RCC 7860 (cell line): ENCODE results near the gene SAXO1.
"Not testable (repeated sequence)": the region's sequence is repeated elsewhere in the genome, so short reads cannot be mapped to it uniquely, and the experiment has no call there.

Experiments used
- DNase-seq: peaks from one replicate; pipeline ENCODE4 v3.0.0-alpha.2; 2015; ENCODE audit warnings: low spot score
- FAIRE-seq: peaks from 2 replicates; lab custom pipeline; 2012; peaks lifted over from hg19 to GRCh38; lab: Jason Lieb, UNC

The SAXO1 gene, protein sequence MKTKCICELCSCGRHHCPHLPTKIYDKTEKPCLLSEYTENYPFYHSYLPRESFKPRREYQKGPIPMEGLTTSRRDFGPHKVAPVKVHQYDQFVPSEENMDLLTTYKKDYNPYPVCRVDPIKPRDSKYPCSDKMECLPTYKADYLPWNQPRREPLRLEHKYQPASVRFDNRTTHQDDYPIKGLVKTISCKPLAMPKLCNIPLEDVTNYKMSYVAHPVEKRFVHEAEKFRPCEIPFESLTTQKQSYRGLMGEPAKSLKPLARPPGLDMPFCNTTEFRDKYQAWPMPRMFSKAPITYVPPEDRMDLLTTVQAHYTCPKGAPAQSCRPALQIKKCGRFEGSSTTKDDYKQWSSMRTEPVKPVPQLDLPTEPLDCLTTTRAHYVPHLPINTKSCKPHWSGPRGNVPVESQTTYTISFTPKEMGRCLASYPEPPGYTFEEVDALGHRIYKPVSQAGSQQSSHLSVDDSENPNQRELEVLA

DNA sequence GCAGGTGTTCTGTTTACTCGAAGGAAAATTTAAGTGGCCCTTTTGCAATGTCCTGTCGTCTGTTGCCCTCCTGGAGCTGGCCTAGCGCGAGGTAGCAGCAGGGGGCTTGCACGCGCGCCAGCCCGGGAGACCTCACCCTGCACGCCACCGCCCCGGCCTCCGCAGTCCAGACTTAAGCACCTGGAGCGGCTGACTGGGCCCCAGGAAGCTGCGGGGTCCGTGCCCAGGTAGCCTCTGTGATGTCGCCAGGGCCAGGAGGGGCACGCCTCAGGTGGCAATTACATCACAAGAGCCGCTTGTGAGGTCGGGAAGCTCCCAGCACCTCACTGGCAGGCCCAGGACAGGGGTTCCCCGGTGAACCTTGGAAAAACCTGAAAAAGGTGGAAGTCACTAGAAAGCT lies at the start of gene SAXO1:
Gene SAXO1, minus strand, starts transcription at position 195 of the 400 bp plus-strand sequence. CDS start 301 bp downstream, outside the sequence.
- DNase-seq (no peak), FAIRE-seq (no peak)

DNA sequence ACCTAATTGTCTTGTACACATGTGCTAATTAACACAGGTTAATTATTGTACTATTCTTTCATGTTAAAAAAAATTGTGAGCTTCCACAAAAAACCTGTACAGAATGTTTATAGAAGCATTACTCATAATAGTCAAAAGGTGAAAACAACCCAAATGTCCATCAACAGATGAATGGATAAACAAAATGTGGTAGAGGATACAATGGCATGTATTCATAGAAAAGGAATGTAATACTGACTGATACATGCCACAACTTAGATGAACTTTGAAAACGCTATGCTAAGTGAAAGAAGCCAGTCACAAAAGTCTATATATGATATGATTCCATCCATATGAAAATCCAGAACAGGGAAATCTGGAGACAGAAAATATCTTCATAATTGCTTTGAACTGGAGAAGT lies 41.8 kb upstream of the SAXO1 start:
- FAIRE-seq (no peak), DNase-seq (no peak)

DNA sequence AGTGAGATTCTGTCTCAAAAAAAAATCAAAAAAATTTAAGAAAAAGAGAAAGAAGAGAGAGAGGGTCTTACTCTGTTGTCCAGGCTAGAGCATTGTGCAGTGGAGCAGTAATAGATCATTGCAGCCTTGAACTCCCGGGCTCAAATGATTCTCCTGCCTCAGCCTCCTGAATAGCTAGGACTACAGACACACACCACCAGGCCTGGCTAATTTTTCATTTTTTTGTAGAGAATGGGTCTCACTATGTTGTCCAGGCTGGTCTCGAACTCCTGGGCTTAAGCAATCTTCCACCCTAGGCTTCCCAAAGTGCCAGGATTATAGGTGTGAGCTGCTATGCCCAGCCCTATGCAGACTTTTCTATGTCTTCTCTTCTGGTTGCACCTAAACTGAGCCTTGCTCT lies 41.2 kb upstream of the SAXO1 start:
- DNase-seq, result no peak
- no peak for FAIRE-seq

DNA sequence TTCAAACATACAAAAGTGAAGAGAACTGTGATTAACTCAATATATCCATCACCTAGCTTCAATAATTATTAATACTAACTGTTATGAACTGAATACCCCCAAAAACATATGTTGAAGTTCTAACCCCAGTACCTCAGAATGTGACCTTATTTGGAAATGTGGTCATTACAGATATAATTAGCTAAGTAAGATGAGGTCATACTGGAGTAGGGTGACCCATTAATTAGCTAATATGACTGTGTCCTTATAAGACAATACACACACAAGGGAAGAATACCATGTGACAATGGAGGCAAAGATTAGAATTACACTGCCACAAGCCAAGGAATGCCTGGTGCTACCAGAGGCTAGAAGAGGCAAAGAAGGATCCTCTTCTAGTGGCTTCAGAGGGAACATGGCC lies 24.0 kb upstream of the SAXO1 start:
- FAIRE-seq (no peak), DNase-seq (no peak)

DNA sequence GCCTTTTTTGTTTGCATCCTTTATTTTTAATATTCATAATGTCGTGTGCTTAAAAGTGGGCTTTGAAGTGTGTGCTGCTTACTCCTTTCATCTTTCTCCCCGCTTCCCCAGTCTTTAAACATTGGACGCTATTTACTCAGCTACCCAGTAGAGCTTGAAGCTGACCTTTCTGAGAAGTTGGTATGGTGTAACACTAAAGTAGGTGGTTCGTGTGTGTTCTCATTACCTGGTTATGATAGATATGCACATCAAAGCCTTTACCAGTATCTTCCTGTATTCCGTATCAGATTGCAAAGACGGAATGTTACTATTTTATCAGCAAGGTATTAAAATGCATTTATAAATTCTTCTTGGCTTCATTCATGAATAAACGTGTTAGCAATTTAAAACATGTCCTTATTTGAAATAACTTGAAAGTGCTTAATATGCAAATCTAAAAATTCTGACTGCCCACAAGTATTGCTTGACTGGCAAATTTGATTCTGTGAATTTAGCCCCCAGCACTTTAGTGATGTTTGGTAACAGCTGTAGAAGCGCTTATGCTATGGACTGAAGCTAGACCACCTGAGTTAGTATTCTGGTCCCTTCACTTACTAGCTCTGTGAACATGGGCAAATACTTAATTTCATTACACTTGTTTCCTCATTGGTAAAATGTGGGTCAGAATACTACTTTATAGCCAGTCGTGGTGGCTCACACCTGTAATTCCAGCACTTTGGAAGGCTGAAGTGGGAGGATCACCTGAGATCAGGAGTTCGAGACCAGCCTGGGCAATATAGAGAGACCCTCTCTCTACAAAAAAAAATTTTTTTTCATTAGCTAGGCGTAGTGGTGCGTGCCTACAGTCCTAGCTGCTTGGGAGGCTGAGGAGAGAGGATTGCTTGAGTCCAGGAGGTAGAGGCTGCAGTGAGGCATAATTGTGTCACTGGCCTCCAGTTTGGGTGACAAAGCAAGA lies 17.9 kb upstream of the SAXO1 start:
- DNase-seq (peak; percentile 12), FAIRE-seq (no peak)

DNA sequence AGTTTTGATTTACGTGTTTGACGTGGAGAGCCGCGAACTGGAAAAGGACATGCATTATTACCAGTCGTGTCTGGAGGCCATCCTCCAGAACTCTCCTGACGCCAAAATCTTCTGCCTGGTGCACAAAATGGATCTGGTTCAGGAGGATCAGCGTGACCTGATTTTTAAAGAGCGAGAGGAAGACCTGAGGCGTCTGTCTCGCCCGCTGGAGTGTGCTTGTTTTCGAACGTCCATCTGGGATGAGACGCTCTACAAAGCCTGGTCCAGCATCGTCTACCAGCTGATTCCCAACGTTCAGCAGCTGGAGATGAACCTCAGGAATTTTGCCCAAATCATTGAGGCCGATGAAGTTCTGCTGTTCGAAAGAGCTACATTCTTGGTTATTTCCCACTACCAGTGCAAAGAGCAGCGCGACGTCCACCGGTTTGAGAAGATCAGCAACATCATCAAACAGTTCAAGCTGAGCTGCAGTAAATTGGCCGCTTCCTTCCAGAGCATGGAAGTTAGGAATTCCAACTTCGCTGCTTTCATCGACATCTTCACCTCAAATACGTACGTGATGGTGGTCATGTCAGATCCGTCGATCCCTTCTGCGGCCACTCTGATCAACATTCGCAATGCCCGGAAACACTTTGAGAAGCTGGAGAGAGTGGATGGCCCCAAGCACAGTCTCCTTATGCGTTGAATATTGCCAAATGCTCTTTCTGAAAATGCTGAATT lies 17.1 kb upstream of the SAXO1 start:
- no peak for FAIRE-seq

DNA sequence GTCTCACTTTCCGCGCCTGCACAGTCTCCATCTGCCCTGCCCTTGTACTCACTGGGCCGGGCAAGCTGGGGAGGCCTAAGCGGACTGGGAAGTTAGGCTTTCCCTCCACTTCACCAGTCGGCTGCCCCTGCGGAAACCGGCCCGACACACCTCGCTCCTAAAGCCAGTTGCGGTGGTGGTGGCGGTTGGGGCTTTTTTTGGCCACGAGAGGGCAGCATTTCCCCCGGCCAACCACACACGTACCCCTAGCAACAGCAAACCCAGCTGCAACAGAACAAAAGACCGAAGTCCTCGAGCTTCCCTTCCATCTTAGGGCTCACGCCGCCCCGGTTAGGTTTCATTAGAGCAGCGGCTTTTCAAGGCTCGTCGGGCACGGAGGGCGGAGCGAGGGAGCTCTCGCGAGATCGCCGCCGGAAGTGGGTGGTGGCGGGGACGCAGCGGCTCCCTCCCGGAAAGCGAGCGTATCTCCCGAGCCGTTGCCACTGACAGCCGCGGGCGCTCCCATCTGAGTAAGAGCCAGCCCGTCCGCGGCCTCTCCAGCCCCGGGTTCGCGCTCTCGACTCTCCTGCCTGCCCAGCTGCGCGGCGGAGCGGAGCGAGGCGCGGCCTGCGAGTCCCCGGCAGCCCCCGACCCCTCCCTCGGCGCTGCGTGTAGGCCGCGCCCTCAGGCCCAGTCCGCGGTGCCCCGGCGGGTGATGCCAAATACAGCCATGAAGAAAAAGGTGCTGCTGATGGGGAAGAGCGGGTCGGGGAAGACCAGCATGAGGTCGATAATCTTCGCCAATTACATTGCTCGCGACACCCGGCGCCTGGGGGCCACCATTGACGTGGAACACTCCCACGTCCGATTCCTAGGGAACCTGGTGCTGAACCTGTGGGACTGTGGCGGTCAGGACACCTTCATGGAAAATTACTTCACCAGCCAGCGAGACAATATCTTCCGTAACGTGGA lies 16.2 kb upstream of the SAXO1 start, which contains the start of gene RRAGA:
Gene RRAGA, plus strand, starts transcription at position 462 of the 951 bp plus-strand sequence. Its CDS starts 233 bp downstream, at position 695.
- FAIRE-seq, result peak; percentile 73
- DNase-seq, result peak; percentile 95

More for the DNA sequence above, 17.1 kb upstream of the SAXO1 start:
- peak; percentile 6 for DNase-seq

DNA sequence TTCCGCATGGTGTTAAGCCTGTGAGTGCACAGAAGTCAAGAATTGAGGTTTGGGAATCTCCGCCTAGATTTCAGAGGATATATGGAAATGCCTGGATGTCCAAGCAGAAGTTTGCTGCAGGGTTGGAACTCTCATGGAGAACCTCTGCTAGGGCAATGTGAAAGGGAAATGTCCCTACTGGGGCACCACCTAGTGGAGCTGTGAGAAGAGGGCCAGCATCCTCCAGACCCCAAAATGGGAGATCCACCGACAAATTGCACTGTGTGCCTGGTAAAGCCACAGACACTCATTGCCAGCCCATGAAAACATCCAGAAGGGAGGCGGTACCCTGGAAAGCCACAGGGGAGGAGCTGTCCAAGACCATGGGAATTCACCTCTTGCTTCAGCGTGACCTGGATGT lies 3.6 kb upstream of the SAXO1 start:
- FAIRE-seq (no peak), DNase-seq (no peak)

DNA sequence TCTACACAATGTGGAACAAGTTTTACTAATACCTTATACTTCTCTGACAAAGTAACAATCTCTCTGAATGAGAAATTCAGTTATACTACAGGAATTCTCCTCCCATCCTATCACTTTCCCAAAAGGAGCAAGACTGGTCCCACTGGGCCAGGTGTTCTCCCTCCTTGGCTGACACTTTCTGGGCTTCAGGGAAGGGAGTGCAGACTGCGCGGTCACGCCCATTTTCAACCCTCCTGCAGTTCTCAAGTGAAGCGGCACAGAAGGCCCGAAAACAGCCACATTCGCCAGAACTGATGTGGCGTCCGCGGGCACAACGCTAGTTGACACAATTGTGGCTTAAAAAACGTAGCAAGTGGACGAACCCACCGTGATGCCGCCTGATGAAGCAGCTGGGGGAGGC lies 603 bp downstream of the SAXO1 start:
- no peak for FAIRE-seq
- DNase-seq, result no peak

DNA sequence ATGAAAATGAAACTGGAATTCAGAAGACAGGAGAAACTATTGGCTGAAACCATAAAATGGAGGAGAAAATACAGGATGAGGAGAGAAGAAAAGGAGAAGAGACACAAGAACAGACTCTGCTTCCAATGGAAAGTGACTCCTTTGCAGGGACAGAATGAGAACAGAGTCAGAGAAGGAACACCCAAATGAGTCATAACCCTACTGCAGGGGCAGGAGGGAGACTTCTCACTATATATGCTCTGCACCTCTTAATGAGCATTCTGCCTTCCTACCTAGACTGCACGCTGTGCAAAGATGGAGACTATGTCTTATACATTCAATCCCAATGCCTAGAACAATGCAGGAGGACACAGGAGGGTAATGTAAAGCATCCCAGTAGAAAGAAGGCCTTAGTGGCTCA lies 2.1 kb downstream of the SAXO1 start:
- FAIRE-seq (no peak), DNase-seq (no peak)

DNA sequence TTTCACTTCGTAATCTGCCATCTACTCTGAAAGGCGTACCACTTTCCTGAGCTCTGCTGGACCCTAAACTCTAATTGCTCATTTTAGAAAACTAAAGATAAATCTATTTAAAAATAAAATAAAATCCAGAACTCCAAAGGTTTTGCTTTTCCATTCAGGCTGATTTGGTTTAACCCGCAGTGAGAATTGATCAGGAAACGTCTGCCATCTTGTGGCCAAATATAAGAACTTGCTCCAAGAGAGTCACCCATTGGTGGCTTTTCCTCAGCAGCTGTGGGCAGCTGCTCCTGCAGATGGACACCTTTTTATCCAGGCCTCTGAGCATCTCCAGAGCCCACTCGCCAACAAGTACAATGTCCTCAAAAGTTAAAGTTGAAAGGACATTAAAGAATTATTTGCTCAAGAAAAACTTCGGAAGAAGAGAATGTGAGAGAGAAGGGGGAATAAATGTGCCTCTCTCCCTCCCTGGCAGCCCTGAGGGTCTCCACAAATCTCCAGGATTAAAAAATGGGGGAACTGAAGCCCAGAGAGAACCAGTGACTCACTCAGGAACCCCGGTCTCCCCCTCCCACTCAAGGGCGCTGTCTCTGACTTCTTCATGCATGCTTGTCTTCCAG lies 4.1 kb downstream of the SAXO1 start:
- DNase-seq (peak; percentile 53), FAIRE-seq (peak; percentile 77)

DNA sequence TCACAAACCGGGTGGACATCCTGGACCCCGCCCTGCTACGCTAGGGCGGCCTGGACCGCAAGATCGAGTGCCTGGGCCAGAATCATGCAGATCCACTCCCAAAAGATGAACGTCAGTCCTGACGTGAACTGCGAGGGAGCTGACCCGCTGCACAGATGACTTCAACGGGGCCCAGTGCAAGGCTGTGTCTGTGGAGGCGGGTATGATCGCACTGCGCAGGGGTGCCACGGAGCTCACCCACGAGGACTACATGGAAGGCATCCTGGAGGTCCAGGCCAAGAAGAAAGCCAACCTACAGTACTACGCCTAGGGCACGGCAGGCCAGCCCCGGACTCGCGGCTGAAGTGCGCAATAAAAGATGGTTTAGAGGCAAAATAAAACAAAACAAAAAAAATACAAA lies 5.2 kb downstream of the SAXO1 start:
- DNase-seq (no peak), FAIRE-seq (no peak)

DNA sequence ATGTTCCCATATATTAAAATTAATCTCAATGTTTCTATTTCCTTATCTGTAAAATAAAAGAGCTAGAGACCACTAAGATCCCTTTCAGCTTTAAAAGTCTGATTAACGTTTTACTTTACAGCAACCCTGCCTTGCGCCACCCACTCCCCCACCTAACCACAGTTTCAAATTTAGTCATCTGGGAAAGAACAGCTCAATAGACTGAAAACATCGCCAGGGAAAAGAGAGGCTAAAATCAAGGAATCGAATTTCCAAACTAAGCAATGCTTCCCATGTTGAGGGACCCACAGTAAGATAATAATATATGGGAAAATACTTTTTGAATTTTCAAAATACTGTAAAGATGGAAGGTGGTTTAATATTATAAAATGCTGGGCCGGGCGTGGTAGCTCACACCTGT lies 6.6 kb downstream of the SAXO1 start:
- FAIRE-seq, result no peak
- DNase-seq, result no peak

DNA sequence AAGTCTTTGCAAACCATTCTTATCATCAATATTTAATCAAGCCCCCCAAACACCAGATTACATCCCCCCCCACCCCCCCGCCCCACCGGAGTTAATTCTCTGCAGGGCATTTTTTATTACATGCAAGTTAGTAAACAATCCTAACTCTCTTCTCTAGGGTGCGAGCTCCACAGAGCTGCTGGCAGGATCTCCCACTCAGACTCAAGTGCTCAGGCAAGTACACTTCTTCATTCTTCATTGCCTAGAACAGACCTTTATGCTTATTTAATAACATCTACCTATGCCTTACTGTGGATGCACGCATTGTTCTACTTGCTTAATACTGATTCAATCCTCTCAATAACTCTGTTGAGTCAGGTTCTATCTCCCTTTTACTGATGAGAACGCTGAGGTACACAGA lies 9.9 kb downstream of the SAXO1 start:
- DNase-seq (no peak), FAIRE-seq (no peak)

DNA sequence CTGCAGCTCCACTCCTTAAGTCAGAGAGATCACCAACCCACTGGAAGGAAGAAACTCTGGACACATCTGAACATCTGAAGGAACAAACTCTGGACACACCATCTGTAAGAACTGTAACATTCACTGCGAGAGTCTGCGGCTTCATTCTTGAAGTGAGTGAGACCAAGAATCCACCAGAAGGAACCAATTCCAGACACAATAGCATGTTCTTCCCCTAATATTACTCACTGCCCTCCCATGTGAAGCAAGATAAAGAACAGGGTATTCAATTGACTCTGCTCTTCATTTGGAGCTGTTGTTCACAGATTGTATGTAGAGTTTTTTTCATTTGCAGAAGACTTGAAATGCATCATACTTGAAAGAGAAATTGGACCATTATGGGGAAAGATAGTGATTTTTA lies 10.8 kb downstream of the SAXO1 start:
- FAIRE-seq (no peak), DNase-seq (no peak)

DNA sequence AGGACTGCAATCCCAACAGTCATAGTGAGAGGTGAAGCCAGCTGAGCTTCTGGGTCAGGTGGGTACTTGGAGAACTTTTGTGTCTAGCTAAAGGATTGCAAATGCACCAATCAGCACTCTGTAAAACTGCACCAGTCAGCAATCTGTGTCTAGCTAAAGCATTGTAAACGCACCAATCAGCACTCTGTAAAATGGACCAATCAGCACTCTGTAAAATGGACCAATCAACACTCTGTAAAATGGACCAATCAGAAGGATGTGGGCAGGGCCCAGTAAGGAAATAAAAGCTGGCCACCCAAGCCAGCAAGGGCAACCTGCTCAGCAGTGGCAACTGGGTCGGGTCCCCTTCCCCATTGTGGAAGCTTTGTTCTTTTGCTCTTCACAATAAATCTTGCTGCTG lies 11.4 kb downstream of the SAXO1 start:
- DNase-seq, FAIRE-seq: not testable (repeated sequence)

DNA sequence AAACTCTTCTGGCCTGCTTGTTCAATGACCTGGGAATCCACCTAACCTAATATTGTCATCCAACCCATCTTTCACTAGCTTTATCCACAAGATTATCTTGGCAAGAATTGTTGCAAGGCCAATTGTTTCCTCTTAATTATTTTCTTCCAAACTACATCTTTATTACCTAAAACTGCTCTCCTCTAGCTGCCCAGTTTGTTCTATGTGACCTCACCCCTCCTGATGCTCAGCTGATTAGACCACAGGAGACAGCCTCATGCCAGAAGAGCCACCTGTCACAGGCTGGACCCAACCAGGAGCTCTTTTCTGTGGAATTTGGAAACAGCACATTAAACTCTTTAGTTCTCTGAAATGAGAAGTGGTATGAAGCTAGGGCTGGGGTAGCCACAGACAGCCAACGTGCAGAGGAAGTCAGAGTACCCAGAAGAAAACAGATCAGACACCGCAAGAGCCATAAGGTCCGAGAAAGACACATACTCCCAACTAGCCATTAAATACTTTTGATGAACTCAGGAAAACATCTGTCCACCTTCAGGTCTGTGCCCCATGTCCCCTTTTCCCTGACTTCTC lies 12.0 kb downstream of the SAXO1 start:
- FAIRE-seq, result no peak
- no peak for DNase-seq

DNA sequence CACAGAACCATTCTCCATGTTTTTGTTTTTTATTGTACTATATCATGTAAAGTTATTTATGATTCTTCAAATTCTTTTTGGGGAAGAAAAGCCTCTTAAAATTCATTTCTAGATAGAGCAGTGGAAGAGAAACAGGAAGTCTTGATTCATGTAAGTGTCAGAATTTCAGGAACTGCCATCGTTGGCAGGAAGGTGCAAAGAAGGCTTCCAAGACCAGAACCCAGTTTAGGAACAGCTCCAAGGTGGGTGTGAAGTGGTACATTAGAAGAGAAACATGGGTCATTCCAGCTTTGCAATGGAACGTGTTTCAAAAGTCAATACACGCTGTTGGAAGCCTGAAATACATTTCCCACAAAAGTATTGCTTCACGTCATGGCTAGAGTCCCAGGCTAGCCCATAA lies 14.8 kb downstream of the SAXO1 start:
- DNase-seq (no peak), FAIRE-seq (no peak)

DNA sequence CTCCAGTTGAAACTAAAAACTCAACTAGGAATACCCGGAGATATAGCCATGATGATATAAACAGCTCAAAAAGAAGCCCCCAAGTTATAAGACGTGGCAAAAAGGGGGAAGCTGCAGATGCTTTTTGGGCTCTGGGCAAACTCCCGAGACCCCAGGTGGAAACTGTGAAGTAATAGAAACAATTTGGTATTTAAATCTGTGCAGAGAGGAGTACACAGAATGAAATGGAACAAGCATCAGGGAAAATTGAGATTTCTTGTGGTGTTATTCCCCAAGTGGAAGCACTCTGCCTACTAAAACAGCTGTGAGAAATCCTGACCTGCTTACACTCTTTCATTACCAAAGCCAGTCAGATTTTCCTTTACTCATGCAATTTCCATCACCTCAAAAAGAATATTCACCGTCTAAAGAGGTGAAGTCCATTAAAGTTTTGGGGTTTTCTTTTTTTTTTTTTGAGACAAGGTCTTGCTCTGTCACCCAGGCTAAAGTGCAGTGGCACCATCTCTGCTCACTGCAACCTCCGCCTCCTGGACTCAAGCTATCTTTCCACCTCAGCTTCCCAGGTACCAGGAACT lies 23.5 kb downstream of the SAXO1 start:
- no peak for DNase-seq
- FAIRE-seq, result no peak
